GM21526 (cell line): ENCODE results near the gene ANKRD60.

Experiments
- ATAC-seq: cut with Tn5 transposase; IDR thresholded peaks from one replicate; pipeline ENCODE4 v1.9.1; 2021; ENCODE audit warnings: moderate library complexity; ENCODE audit not compliant: unreplicated experiment, low FRiP score

ANKRD60 gene

GRCh38 chr20:58228484-58229197, at the start of gene ANKRD60:
Gene ANKRD60, minus strand, starts transcription at chr20:58228653. Its CDS starts 0 bp downstream, at chr20:58228653.
- ATAC-seq: no peak

DNA sequence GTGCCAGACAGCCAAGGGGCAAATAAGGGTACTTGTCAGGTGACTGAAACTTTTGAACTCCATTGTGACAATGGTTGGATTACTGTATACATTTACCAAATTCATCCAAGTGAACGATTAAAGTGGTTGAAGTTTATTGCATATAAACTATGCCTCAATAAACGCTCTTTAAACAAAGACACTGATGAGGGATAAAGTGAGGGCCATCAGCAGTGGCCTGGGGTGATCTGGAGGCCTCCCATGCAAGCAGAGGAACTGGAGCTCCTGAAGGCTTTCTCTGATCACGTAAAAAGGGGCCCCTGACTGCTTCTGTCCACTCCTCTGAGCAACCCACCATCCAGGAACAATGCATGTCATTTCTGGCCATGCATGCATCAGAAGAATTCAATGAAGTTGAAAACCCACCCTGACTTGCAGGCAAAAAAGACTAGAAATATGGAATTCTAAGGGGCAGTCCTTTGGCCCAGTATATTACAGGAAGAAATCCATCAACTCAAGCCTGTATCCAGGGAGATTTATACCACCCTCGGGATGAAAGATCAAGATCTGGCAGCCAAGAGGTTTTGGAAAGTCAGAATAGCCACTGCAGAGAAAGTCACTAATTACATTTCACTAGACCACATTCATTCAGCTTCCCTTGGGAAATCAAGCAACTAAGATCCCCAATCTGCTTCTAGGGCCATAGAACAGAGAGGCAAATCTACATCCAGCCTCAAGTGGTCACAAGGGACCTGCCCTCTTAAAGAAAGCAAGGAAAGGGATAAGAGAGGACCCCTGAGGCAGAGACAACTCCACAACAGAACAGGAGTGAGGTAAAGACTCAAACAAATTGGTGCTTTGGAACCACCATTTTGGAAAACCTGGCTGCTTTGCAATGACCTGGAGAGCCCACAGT, 49.4 kb upstream of the ANKRD60 start:
- ATAC-seq: no peak

DNA sequence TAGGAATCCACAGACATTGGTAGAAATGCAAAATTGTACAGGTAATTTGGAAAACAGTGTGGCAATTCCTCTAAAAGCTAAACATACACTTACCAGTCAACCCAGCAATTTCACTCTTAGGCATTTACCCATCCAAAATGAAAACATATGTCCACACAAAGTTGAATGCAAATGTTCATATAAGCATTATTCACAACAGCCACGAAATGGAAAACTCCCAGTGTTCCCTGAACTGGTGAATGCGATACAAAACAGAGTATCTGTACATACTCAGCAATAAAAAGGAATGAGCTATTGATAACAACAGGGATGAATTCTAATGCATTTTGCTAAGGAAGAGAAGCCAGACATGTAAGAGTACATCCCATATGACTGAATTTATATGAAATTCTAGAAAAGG, 48.7 kb upstream of the ANKRD60 start:
- ATAC-seq: no peak

GRCh38 chr20:58274384-58274783, 45.9 kb upstream of the ANKRD60 start:
- ATAC-seq: no peak

- no peak for ATAC-seq
These were observed 43.3 kb upstream of the ANKRD60 start for GRCh38 chr20:58271606-58272351.

- ATAC-seq: no peak
These were observed 40.6 kb upstream of the ANKRD60 start for GRCh38 chr20:58268936-58269619.

DNA sequence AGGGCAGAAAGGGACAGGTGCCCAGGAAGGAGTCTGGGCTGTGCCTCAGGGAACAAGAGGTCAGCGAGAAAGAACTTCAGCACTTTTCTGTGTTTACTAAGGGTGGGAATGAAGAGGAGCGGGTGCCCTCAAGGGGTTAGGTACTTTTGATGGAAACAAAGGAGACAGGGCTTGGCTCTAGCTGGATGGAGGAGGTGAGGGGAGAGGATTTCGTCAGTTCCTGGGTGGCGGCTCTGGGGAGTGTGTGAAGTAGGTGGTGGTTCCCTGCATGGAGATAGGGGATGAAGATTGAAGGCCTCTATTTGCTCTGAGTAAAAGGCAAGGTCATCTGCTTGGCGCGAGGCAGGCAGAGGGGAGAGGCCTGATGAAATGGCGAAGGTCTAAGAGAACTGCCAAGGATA, 40.0 kb upstream of the ANKRD60 start:
- no peak for ATAC-seq

GRCh38 chr20:58267389-58268215, 39.1 kb upstream of the ANKRD60 start:
- no peak for ATAC-seq

- ATAC-seq: no peak
These were observed 35.8 kb upstream of the ANKRD60 start for GRCh38 chr20:58264271-58264670.

GRCh38 chr20:58261660-58262059, 33.2 kb upstream of the ANKRD60 start:
- ATAC-seq: no peak

DNA sequence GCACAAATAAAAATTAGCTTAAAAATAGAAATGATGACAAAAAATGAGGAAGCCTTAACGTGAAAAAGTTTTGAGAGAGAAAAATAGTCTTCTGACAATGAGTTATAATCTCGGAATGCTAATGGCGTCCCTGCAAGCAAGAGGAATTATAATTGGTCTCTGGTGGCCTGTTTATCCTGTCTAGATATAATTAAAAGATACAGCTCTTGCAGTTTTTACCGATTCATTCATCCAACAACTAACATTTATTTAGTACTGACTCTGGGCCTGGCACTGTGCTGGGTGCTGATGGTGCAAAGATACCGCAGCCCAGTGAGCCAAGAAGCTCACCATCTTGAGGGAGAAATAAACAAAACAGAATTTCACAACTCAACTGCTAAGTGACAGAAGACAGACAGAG, 31.6 kb upstream of the ANKRD60 start:
- no peak for ATAC-seq

DNA sequence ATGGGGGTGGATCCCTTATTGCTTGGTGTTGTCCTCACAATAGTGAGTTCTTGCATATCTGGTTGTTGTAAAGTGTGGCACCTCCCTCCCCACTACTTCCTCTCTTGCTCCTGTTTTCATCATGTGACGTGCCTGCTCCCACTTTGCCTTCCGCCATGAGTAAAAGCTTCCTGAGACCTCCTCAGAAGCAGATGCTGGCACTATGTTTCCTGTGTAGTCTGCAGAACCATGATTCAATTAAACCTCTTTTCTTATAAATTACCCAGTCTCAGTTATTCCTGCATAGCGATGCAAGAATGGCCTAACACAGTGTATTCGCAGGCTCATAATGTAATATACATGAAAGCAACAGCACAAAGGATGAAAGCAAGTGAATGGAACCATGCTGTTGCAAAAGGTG, 28.4 kb upstream of the ANKRD60 start:
- no peak for ATAC-seq

DNA sequence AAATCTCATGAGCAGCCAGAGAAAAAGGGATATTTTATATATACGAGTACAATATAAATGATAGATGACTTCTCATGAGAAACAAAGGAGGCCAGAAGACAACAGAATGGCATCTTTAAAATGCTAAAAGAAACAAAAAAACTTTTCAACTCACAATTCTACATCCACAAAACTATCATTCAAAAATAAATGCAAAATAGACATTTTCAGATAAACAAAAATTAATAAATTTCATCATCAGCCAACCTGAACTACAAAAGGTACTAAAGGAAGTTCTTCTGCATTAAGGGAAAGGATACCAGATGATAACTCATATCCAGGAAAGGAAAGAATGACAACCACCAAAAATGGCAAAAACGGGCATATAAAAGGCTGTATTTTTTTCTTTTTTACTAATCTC, 27.9 kb upstream of the ANKRD60 start:
- ATAC-seq: no peak

DNA sequence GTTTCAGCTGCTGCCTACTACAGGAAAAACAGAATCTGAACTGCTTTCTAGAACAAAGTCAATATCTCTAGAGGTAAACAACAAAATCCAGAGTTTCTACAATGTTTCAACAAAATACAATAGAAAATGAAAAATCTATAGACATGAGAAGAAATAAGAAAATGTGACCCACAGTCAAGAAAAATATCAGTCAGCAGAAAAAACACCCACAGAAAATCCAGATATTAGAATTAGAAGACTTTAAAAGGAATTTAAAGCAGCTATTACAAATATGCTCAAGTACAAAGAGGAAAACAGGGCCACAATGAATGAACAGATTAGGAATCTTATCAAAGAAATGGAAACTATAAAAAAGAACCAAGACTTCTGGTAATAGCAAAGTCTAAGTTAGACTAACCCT, 26.4 kb upstream of the ANKRD60 start:
- no peak for ATAC-seq

DNA sequence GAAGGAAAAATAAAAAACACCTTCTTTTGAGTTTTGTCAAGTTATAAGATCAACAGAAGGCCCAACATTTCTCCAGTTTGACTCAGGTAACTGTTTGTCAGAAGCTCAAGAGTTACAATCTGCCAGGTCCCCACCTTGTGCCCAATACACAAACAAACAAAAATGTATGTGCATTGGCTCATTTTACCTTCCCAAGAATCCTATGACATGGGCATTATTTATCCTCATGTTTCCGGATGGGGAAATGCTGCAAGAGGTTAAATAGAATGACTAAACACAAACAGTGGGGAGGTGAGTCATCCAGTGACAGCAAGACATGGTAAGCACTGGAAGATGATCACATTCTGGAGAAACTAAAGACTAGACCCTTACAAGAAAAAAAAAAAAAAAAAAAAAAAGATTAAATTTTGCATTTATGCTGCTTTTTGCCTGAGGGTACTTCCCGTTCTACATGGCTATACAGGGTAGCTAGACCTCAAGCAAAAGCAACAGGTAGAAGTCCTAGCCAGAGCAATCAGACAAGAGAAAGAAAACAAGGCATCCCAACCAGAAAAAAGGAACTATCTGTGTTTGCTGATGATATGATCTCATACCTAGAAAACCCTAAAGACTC, 23.6 kb upstream of the ANKRD60 start:
- no peak for ATAC-seq

- no peak for ATAC-seq
These were observed 23.0 kb upstream of the ANKRD60 start for GRCh38 chr20:58251348-58251978.

GRCh38 chr20:58246346-58246745, 17.9 kb upstream of the ANKRD60 start:
- no peak for ATAC-seq

- ATAC-seq: no peak
These were observed 17.5 kb upstream of the ANKRD60 start for GRCh38 chr20:58245931-58246330.
